ENCODE measurements around the gene DYDC2. TPM values are rescaled to one million over a fixed set of nuclear protein-coding genes. Genes with fewer than 3 reads are reported as not detected.

The DYDC2 gene
- total and polyA plus RNA-seq, 2 of the 4 experiments (the other 2 are of a cell fraction), result not detected

DNA sequence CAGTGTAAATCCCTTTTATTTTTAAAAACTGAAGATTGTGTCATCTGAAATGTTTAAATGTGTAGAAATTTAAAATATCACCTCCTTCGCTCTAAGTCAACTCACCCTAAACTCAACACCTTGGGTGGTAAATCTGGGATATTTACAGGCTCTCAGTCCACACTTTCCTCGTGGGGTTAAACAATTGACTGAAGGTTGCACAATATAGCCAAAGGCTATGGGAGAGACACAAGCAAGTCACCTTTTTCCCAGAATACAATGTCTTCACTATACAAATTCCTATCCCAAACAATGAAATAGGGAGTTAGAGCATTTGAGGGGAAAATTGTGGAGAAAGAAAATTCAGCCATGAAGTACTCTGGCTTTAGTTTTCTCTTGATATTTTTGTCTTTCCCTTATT, 34.4 kb upstream of the DYDC2 start:
- Histone ChIP-seq H3K4me1 (ENCODE audit: control insufficient read depth, insufficient read depth, low read length) (no peaks in the 10 kb centered on the region), H3K27me3 (ENCODE audit: control insufficient read depth, insufficient read depth, low read length) (no peaks in the 10 kb centered on the region), H3K4me2 (ENCODE audit: low read depth, low read length) (no peak overlapping the region), H2BK120ac (ENCODE audit: low read depth, low read length) (no peak overlapping the region), H2AK5ac (ENCODE audit: low read depth, low read length) (no peak overlapping the region), H3K18ac (ENCODE audit: low read depth, low read length) (no peak overlapping the region), H3K79me1 (ENCODE audit: low read depth in 1 of 2, low read length in 2 of 2) (no peaks in the 10 kb centered on the region), H2BK20ac (ENCODE audit: low read depth, low read length) (no peak overlapping the region), H3K4ac (ENCODE audit: low read depth, low read length) (no peak overlapping the region), H3K14ac (replicated peaks; ENCODE audit: low read depth, low read length) (no peak overlapping the region), H3K36me3 (ENCODE audit: control insufficient read depth, insufficient read depth, low read length) (no peaks in the 10 kb centered on the region), H3K4me3 (ENCODE audit: insufficient read depth, low read depth, low read length) (no peak overlapping the region), H3K56ac (ENCODE audit: extremely low read depth, insufficient read depth, low read length) (no peak overlapping the region), H3K27ac (ENCODE audit: insufficient read depth, low read length) (no peak overlapping the region), H2AK9ac (replicated peaks; ENCODE audit: low read depth, low read length, poor library complexity) (no peak overlapping the region), H2BK5ac (ENCODE audit: low read depth, low read length, poor library complexity, severe bottlenecking) (no peak overlapping the region), H4K20me1 (ENCODE audit: insufficient read depth, low read length) (no peaks in the 10 kb centered on the region), H3K9me1 (ENCODE audit: insufficient read depth, low read length) (no peaks in the 10 kb centered on the region), H4K8ac (ENCODE audit: low read depth in 2 of 2, low read length in 2 of 2) (no peak overlapping the region), H3K23ac (ENCODE audit: low read depth, low read length) (no peak overlapping the region), H4K91ac (ENCODE audit: insufficient read depth, low read depth, low read length) (no peak overlapping the region), H3K9ac (ENCODE audit: low read depth, low read length) (no peak overlapping the region), H2AFZ (replicated peaks; ENCODE audit: low read length, poor library complexity) (no peak overlapping the region), H3K9me3 (ENCODE audit: control insufficient read depth, insufficient read depth, low read length) (no peaks in the 10 kb centered on the region), H4K5ac (ENCODE audit: low read depth, low read length) (no peak overlapping the region), H2BK15ac (ENCODE audit: low read depth, low read length) (no peak overlapping the region)
- in situ Hi-C loops (cut with MboI; ENCODE audit: low sequenced_read_pairs) (no loop called here), intact Hi-C loops (cut with micrococcal nuclease) (no loop called here), dilution Hi-C loops (cut with HindIII; ENCODE audit: low sequenced_read_pairs, unreplicated experiment) (no loop called here)
- TF ChIP-seq RFX5 (IDR thresholded peaks at IDR 0.05; ENCODE audit: low read depth, low read length) (no peak), BHLHE40 (IDR thresholded peaks at IDR 0.05; ENCODE audit: low read depth, low read length) (no peak), SMC3 (IDR thresholded peaks at IDR 0.05; ENCODE audit: low read depth, low read length) (no peak), RAD21 (IDR thresholded peaks at IDR 0.05; ENCODE audit: low read length) (no peak), CHD1 (IDR thresholded peaks at IDR 0.05; ENCODE audit: low read depth, low read length) (no peak), POLR2A (IDR thresholded peaks at IDR 0.05; ENCODE audit: low read depth, low read length) (no peak), NFE2L2 (IDR thresholded peaks at IDR 0.05; ENCODE audit: low read depth, low read length) (no peak)
- TF ChIP-seq, protein P1, sequence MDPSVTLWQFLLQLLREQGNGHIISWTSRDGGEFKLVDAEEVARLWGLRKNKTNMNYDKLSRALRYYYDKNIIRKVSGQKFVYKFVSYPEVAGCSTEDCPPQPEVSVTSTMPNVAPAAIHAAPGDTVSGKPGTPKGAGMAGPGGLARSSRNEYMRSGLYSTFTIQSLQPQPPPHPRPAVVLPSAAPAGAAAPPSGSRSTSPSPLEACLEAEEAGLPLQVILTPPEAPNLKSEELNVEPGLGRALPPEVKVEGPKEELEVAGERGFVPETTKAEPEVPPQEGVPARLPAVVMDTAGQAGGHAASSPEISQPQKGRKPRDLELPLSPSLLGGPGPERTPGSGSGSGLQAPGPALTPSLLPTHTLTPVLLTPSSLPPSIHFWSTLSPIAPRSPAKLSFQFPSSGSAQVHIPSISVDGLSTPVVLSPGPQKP (IDR thresholded peaks at IDR 0.05; ENCODE audit: borderline replicate concordance, low read depth, low read length), result no peak
- TF ChIP-seq, protein P2, sequence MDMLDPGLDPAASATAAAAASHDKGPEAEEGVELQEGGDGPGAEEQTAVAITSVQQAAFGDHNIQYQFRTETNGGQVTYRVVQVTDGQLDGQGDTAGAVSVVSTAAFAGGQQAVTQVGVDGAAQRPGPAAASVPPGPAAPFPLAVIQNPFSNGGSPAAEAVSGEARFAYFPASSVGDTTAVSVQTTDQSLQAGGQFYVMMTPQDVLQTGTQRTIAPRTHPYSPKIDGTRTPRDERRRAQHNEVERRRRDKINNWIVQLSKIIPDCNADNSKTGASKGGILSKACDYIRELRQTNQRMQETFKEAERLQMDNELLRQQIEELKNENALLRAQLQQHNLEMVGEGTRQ (IDR thresholded peaks at IDR 0.05; ENCODE audit: low read depth, low read length), result no peak
- no TSS peak for BruUV-seq (replicated peaks)
- no CpG with 5 or more reads among the region's 2 CpGs for WGBS, 2 experiments (ENCODE audit: extremely low coverage in 2 of 2, insufficient read length in 1 of 2)
- DNase-seq (no peak), ATAC-seq (ENCODE audit: low read depth) (no peak)
- ChIA-PET CTCF (no interaction called here), POLR2A (ENCODE audit: unreplicated experiment) (no interaction called here)
